Islet of Langerhans (tissue), 1 donor: Measurements from ENCODE around the gene MAP3K2.

Experiments used
- FAIRE-seq: peaks from one replicate; lab custom pipeline; 2011; peaks lifted over from hg19 to GRCh38; lab: Jason Lieb, UNC

Gene MAP3K2

DNA sequence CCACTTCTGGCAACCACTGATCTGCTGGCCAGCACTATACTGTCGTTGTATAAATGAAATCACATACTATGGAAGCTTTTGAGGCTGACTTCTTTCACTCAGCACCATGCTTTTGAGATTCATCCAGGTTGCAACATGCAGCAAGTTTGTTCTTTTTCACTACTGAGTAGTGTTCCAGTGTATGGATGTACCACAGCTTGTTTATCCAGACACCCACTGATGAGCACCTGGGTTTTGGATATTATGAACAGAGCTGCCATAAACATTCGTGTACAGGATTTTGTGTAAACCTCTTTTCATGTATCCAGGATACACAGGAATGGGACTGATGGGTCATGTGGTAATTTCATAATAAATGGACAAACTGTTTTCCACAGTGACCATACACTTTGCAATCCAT is 104.5 kb downstream of the MAP3K2 start:
- FAIRE-seq: no peak

DNA sequence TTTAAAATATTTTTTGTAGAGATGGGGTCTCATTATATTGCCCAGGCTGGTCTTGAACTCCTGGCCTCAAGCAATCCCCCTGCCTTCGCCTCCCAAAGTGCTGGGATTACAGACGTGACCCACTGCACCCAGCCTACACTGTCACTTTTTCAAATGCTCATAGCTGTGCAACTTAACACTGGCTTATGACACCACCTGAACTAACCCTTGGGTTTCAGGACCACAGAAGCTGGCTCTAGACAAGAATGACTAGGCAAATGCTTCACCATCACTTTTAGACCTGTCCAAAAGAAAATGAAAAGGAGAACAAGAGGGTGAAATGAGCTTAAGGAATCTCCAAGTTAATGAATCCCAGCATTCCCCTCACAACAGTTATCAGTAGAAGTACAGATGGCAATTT is 107.1 kb downstream of the MAP3K2 start:
- no peak for FAIRE-seq

- FAIRE-seq: no peak
These were observed 108.0 kb downstream of the MAP3K2 start for GRCh38 chr2:127279781-127280180.

- FAIRE-seq: no peak
These were observed 108.8 kb downstream of the MAP3K2 start for GRCh38 chr2:127278959-127279358.

GRCh38 chr2:127277028-127277427 is 110.7 kb downstream of the MAP3K2 start:
- no peak for FAIRE-seq

DNA sequence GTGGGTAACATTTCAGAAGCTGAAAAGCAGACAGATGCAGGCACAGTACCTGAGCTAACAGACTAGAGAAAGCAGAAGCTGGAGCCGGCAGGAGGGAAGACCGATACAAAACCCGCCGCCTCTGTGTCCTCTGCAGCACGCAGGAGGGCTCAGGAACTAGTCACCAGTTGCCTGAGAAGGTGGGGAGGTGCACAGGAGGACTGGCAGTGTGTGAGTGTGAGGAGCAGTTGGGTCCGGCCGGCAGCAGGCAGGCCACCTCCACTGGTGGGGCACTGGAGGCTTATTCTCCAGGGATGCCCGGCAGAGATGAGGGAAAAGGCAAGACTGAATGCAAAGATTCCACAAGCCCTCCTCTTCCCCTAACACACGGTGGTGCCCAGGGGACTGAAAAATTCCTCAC is 112.0 kb downstream of the MAP3K2 start:
- FAIRE-seq: no peak

DNA sequence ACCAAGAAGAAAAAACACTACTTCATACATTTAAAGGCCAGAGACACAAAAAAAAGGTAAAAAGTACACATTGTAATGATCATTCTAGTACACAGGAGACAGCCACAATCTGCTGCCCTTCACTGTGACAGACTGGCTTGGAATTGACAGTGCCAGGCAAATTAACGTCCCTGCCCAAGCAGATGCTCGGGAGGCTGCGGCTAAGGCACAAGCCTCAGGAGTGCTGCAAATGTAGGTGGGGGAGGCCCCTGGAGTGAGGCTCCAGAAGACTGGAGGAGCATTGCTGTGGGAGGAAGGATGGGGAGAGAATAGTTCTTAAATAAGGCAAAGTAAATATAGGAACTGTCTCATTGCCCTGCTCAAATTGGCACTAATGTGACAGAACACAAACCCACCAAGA is 112.4 kb downstream of the MAP3K2 start:
- FAIRE-seq: no peak

- no peak for FAIRE-seq
These were observed 117.1 kb downstream of the MAP3K2 start for GRCh38 chr2:127270663-127271062.

- no peak for FAIRE-seq
These were observed 125.9 kb downstream of the MAP3K2 start for GRCh38 chr2:127261804-127262406.

DNA sequence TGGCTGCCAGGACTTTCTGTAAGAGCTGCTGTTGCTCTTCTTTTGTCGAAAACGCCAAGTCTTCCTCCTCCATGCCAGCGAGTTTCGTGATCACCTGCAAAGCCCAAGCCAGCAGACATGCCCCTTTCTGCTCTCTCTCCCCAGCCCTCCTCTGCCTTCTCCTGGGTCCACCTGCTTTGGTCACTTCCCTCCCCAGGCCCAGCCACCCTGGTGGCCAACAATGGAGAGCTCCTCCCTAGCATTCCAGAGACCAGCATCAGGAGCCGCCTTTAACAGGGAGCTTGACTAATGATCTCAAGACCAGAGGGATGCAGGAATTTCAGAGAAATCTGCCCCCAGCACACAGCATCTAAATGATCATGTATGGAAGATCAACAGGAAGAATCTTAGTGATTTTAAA is 128.4 kb downstream of the MAP3K2 start:
- no peak for FAIRE-seq

- FAIRE-seq: no peak
These were observed 130.9 kb downstream of the MAP3K2 start for GRCh38 chr2:127256866-127257265.

DNA sequence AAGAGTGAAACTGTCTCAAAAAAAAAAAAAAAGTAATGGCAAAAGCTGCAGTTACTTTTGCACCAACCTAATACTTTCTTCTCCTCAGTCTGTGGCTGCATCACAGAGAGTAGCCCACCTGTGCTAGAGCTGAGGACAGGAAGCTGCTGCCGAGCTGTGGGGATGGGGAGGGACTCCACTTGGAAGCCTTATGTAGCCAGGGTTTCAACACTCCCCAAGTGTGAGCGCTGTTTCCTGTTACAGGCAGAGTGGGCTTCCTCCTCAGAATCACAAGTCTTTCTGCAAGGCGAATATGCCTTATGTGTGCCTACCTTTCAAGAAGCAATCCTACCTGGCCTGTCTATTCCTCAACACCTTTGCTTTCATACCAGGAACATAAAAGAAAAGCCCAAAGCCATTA is 131.4 kb downstream of the MAP3K2 start:
- no peak for FAIRE-seq

- FAIRE-seq: no peak
These were observed 132.1 kb downstream of the MAP3K2 start for GRCh38 chr2:127255721-127256120.

DNA sequence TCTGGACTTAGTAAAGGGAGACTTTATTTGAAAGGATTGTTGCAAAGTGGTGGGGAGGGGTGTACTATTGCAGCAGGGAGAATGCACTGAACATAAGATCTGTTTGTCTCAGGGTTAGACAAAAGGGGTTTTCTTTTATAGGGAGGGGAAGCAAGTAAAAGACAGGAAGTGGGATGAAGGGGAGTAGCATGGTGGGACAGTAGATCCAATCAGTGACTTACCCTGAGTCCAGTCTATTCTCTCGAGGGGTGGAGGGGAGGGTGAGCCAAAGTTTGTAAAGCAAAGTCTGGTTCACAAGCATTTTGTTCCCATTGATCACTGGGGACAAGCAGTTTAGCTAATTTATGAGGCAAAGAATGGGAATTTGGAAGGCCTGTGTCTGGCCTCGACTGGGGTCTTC is 132.6 kb downstream of the MAP3K2 start:
- no peak for FAIRE-seq

GRCh38 chr2:127254386-127254981 is 133.3 kb downstream of the MAP3K2 start:
- no peak for FAIRE-seq
